ENCODE measurements around the gene SNRNP200.

SNRNP200 gene

DNA sequence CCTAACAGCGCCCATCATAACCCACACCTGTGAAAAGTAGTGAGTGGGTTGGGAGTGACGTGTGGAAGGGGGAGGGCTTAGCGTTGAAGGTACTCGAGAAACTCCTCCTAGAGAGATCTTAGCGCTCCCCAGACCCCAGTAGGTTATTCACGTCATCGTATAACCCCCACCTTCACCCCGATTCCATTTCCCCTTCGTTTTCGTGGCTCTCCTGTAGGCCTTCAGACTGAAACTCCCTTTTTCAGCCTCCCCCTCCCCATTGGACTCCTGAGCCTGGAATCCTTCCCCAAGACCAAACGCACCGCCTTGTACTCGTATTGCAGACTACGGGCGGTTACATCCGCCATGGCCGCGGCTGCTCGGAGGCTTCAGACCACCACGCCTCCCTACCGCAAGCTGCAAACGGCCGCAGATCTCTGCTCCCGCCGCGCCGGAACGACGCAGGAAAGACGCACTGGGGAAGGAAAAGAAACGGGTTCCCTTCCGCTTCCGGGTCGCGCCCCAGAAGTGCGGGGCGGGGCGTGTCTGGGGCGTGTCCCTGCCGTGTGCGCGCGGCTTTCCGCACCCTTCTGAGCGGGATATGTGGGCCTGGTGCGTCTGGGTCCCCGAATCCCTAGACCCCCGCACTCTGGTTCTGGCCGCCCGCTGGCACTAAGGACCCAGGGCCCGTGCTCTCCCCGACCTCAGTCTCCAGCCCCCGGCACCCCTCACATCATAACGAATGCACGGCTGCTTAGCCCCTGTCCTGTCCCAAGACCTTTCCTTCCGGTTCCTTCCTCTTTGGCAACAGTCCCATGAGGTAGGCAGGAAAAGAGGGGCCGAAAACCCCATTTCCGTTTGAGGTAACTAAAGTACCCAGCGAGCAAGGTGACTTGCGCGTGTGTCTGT lies at the start of gene SNRNP200:
SNRNP200 (minus strand) TSS at position 456 of the 888 bp plus-strand sequence; CDS start at position 347, 109 bp downstream.
- in situ Hi-C loops (cut with MboI; ENCODE audit: low sequenced_read_pairs): no loop called here

DNA sequence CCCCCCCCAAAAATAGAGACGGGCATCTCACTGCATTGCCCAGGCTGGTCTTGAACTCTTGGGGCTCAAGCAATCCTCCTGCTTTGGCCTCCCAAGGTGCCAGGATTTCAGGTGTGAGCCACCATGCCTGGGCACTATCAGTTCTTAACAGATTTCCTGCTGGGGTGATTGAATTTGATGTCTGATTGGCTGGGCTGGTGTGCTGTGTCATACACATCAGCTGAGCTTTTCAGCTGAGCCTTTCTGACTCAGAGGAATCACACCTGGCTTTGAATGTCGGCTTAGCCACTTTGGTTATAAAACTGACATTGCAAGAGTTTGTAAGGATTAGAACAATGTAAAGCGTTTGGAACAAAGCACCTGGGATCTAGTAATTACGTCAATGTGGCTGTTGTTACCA lies 49.1 kb upstream of the SNRNP200 start:
- in situ Hi-C loops (cut with MboI; ENCODE audit: low sequenced_read_pairs): no loop called here

DNA sequence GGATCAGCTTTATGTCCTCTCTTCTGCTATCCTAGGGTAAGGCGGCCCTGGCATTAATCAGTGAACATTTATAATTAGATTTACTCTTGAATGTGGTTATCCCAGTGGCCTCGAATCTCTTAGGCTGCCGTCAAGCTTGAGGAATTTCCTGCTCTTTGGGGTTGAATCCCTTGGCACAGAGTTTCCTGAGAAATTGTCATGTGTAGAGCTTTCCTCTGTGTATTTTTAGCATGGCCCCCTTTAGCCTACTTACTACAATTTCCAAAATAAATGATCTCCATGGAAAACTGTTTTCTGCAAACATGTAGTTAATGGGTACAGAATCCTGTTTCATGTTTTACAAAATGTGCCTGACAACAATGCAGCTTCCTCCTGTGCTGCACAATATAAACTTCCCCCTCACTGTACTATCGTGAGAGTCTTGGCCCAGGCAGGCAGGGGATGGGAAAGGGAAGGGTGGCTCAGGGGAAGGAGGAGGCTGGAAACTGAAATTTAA lies 48.3 kb upstream of the SNRNP200 start:
- in situ Hi-C loops (cut with MboI; ENCODE audit: low sequenced_read_pairs): no loop called here

- in situ Hi-C loops (cut with MboI; ENCODE audit: low sequenced_read_pairs): no loop called here
Observed at GRCh38 chr2:96353032-96353561, 47.8 kb upstream of the SNRNP200 start.

- in situ Hi-C loops (cut with MboI; ENCODE audit: low sequenced_read_pairs): no loop called here
Observed at GRCh38 chr2:96347395-96347794, 42.0 kb upstream of the SNRNP200 start.

- in situ Hi-C loops (cut with MboI; ENCODE audit: low sequenced_read_pairs): no loop called here
Observed at GRCh38 chr2:96345868-96346462, 40.6 kb upstream of the SNRNP200 start.

DNA sequence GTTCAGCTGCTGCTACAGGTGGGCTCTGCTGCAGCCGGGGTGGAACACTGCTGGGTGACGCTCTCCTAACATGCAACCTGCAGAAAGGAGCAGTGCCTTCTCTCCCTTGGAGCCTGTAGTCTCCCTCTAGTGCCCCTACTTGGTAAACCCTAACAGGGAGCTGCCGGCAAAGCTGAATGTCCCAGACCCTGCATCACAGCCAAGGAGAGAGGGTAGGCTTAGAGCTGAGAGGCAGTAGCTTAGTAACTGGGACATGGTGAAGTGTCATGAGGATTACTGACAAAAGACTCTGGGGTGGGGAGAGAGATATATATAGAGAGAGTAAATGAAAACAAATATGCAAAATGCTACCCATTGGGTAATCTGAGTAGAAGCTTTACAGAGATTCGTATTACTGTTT lies 40.1 kb upstream of the SNRNP200 start:
- in situ Hi-C loops (cut with MboI; ENCODE audit: low sequenced_read_pairs): no loop called here

GRCh38 chr2:96344011-96344410 lies 38.7 kb upstream of the SNRNP200 start:
- in situ Hi-C loops (cut with MboI; ENCODE audit: low sequenced_read_pairs): no loop called here

DNA sequence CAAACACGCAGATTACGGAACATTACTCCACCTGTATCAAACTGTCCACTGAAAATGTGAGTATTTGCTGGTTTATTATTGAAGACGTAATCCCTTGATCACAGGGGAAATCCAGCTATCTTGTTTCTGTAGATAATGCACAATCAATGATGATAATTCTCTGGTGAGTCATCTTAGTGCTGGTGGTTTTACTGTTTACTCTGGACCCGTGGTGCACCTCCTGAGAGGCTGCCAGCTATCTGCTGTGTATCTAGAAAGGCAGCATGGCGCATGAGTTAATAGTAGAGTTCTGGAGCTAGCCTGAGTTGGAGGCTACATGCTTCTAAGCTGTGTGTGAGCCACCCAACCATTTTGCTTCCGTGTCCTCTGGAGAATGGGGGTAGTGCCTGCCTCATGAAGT lies 36.7 kb upstream of the SNRNP200 start:
- in situ Hi-C loops (cut with MboI; ENCODE audit: low sequenced_read_pairs): no loop called here

- in situ Hi-C loops (cut with MboI; ENCODE audit: low sequenced_read_pairs): no loop called here
Observed at GRCh38 chr2:96341641-96342040, 36.3 kb upstream of the SNRNP200 start.

- in situ Hi-C loops (cut with MboI; ENCODE audit: low sequenced_read_pairs): no loop called here
Observed at GRCh38 chr2:96340493-96341414, 35.4 kb upstream of the SNRNP200 start.

DNA sequence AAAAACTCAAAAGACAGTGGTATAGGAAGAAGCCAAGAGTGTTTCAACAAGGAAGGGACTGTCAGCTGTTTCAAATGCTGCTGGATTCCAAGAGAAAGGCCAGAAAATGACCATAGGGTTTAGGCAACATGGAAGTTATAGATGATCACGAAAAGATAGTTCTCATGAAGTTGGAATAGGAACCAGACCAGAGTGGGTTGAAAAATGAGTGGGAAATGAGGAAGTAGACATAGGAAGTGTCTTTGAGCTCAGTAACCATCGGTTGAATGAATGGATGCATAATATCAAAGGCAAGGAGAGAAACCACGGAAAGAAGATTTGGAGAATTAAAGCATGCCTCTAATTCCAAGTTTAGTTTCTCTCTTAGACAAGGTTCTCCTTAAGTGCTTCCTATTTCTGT lies 31.5 kb upstream of the SNRNP200 start:
- in situ Hi-C loops (cut with MboI; ENCODE audit: low sequenced_read_pairs): no loop called here

GRCh38 chr2:96336104-96336775 lies 30.9 kb upstream of the SNRNP200 start:
- in situ Hi-C loops (cut with MboI; ENCODE audit: low sequenced_read_pairs): no loop called here

DNA sequence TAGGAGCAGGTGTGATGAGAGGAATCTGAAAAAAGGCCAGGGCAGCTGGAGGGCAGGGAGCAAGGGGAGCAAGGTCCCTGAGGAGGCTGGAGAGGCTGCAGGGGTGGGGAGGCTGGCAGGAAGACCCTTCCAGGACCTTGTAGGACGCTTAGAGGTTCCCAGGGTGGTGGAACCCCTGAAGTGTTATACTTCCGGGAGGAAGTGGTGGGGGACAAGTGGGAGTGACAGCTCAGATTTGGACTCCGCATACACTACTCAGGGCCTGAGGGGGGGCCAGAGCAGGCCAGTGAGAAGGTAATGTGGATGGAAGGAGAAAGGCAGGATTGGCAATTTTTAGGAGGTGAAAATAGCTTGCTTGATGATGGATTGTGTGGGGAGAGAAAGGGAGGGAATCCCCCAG lies 28.4 kb upstream of the SNRNP200 start:
- in situ Hi-C loops (cut with MboI; ENCODE audit: low sequenced_read_pairs): no loop called here

DNA sequence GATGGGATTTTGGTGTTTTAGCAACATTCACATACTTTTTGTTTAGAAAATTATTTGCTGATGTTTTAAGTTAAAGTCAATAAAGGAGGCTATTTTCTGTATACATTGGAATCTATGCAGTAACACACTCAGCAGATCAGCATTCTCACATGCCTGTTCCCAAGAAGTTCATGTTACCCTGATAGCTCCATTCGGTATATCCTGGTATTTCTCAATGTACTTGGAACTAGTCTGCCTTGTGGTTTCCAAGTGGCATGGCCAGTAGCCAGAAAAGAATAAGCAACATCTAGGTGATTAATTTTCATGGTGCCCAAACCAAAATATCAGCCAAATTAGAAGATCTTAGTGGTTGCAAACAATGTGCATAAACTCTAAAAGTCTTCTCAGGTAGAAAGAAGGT lies 25.1 kb upstream of the SNRNP200 start:
- in situ Hi-C loops (cut with MboI; ENCODE audit: low sequenced_read_pairs): no loop called here

DNA sequence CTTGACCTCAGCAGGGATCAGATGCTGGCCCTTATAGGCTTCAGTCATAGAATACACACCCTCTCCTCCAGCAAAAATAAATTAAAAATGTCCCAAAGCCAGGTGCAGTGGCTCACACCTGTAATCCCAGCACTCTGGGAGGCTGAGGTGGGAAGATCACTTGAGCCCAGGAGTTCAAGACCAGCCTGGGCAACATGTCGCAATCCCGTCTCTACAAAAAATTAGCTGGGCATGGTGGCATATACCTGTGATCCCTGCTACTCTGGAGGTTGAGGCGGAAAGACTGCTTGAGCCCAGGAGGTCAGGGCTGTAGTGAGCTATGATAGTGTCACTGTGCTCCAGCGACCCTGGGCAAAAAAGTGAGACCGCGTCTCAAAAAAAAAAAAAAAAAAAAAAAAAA lies 24.5 kb upstream of the SNRNP200 start:
- in situ Hi-C loops (cut with MboI; ENCODE audit: low sequenced_read_pairs): no loop called here

DNA sequence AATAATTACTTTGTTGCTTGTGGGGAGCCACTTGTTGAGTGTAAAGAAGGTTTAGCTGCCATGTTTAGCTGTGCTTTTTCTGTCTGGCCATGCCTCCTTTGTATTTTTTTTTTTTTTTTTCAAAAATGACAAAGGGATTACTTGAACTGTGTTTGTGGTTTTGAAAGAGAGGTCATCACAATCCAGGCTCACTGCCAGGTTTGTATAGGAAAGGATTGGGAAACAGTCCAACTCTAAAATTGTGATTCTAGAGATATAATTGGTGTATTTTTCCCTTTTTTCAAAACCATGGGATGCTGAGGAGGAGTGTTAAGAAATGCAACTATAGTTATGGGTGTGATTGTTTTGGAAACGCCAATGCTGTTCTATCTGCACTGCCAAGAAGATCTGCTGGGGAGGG lies 24.1 kb upstream of the SNRNP200 start:
- in situ Hi-C loops (cut with MboI; ENCODE audit: low sequenced_read_pairs): no loop called here

DNA sequence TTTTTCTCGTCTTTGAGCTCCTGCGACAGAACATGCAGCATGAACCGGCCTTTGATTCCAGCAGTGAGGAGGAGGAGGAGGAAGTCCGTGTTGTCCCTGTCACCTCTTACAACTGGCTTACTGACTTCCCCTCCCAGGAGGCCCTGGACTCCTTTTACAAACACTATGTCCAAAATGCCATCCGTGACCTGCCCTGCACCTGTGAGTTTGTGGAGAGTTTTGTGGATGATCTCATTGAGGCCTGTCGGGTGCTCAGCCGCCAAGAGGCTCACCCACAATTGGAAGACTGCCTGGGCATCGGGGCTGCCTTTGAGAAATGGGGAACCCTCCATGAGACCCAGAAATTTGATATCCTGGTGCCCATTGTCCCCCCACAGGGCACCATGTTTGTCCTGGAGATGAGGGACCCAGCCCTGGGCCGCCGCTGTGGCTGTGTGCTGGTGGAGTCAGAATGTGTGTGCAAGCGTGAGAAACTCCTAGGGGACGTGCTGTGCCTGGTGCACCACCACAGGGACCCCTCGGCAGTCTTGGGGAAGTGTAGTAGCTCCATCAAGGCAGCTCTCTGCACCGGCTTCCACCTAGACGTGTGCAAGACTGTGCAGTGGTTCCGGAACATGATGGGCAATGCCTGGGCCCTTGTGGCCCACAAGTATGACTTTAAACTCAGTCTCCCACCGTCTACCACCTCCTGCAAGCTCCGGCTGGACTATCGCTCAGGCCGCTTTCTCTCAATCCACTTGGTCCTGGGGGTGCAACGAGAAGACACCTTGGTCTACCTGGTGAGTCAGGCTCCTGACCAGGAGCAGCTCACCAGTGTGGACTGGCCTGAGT lies 21.9 kb upstream of the SNRNP200 start:
- in situ Hi-C loops (cut with MboI; ENCODE audit: low sequenced_read_pairs): no loop called here

DNA sequence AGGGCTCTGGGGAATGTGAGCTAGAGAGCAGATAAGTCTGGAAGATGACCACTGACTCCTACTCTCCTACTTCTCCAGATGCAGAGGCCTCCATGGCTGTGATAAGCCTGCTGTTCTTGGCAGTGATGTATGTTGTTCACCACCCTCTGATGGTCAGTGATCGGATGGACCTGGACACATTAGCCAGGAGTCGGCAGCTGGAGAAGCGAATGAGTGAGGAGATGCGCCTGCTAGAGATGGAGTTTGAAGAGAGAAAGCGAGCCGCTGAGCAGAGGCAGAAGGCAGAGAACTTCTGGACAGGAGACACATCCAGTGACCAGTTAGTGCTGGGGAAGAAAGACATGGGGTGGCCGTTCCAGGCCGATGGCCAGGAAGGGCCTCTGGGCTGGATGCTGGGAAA lies 21.2 kb upstream of the SNRNP200 start:
- in situ Hi-C loops (cut with MboI; ENCODE audit: low sequenced_read_pairs): no loop called here

- in situ Hi-C loops (cut with MboI; ENCODE audit: low sequenced_read_pairs): no loop called here
Observed at GRCh38 chr2:96325884-96326255, 20.5 kb upstream of the SNRNP200 start.
